Astrocyte (in vitro differentiated cells and primary cell): ENCODE results near the gene FLII. TPM values are rescaled to one million over a fixed set of nuclear protein-coding genes. Genes with fewer than 3 reads are reported as not detected.

Experiments
- DNase-seq: peaks from one replicate; pipeline ENCODE4 v3.0.0-alpha.2; 2010; ENCODE audit warnings: low read depth
- FAIRE-seq: peaks from 2 replicates; lab custom pipeline; 2011; peaks lifted over from hg19 to GRCh38; lab: Jason Lieb, UNC
- H2AFZ ChIP-seq: 2 replicates; pipeline ENCODE4 v1.6.0; 2012; ENCODE audit warnings: low read depth, low read length, inconsistent platforms
- H3K27ac ChIP-seq: 2 replicates; pipeline ENCODE4 v1.5.1; 2011; ENCODE audit warnings: low read depth, low read length, inconsistent platforms
- H3K27me3 ChIP-seq: 2 replicates; pipeline ENCODE4 v1.6.0; 2011; ENCODE audit warnings: low read length, inconsistent platforms; ENCODE audit not compliant: insufficient read depth
- H3K36me3 ChIP-seq: 2 replicates; pipeline ENCODE4 v1.5.1; 2011; ENCODE audit warnings: low read length, inconsistent platforms; ENCODE audit not compliant: insufficient read depth
- H3K4me1 ChIP-seq: 2 replicates; pipeline ENCODE4 v1.5.1; 2011; ENCODE audit warnings: low read length, inconsistent platforms; ENCODE audit not compliant: insufficient read depth
- H3K4me2 ChIP-seq: 2 replicates; pipeline ENCODE4 v1.6.0; 2012; ENCODE audit warnings: low read length, inconsistent platforms
- H3K4me3 ChIP-seq: 2 replicates; pipeline ENCODE4 v1.5.1; 2011; ENCODE audit warnings: low read depth, mild to moderate bottlenecking, low read length, inconsistent platforms; ENCODE audit not compliant: insufficient read depth
- H3K79me2 ChIP-seq: 2 replicates; pipeline ENCODE4 v1.6.0; 2012; ENCODE audit warnings: mild to moderate bottlenecking, low read length, inconsistent platforms; ENCODE audit not compliant: insufficient read depth
- H3K9ac ChIP-seq: 2 replicates; pipeline ENCODE4 v1.6.0; 2012; ENCODE audit warnings: mild to moderate bottlenecking, low read length, inconsistent platforms
- H3K9me3 ChIP-seq: 2 replicates; pipeline ENCODE4 v1.5.1; 2012; ENCODE audit warnings: low read depth, mild to moderate bottlenecking, low read length, inconsistent platforms; ENCODE audit not compliant: insufficient read depth
- H4K20me1 ChIP-seq: 2 replicates; pipeline ENCODE4 v1.6.0; 2012; ENCODE audit warnings: low read length, inconsistent platforms; ENCODE audit not compliant: insufficient read depth
- H3K27ac Mint-ChIP-seq: one replicate; pipeline ENCODE4 v1.8.0; 2021; ENCODE audit warnings: mild to moderate bottlenecking, mixed read lengths; ENCODE audit not compliant: unreplicated experiment
- H3K27me3 Mint-ChIP-seq: one replicate; pipeline ENCODE4 v1.8.0; 2021; ENCODE audit warnings: low read depth, mixed read lengths; ENCODE audit not compliant: unreplicated experiment
- H3K36me3 Mint-ChIP-seq: one replicate; pipeline ENCODE4 v1.8.0; 2021; ENCODE audit warnings: low read depth, mixed read lengths; ENCODE audit not compliant: unreplicated experiment
- H3K4me1 Mint-ChIP-seq: one replicate; pipeline ENCODE4 v1.8.0; 2021; ENCODE audit warnings: low read depth, mixed read lengths; ENCODE audit not compliant: unreplicated experiment
- H3K4me3 Mint-ChIP-seq: one replicate; pipeline ENCODE4 v1.8.0; 2021; ENCODE audit warnings: mild to moderate bottlenecking, moderate library complexity, mixed read lengths; ENCODE audit not compliant: unreplicated experiment
- H3K9me3 Mint-ChIP-seq: one replicate; pipeline ENCODE4 v1.8.0; 2021; ENCODE audit warnings: mild to moderate bottlenecking, mixed read lengths; ENCODE audit not compliant: unreplicated experiment
- EZH2 ChIP-seq: IDR thresholded peaks from 2 replicates; pipeline ENCODE4 v1.6.1; 2012; ENCODE audit warnings: mild to moderate bottlenecking, low read length, inconsistent platforms; ENCODE audit not compliant: insufficient read depth
- total RNA-seq: library from RNA; stranded (reverse); gene quantifications from 2 replicates; pipeline ENCODE4 v1.2.1, GENCODE V29; 2021
- TF ChIP-seq, protein P1 (sequence below): IDR thresholded peaks from 2 replicates; pipeline ENCODE4 v1.5.1; 2011; ENCODE audit warnings: low read depth, mild to moderate bottlenecking, inconsistent platforms, low read length, moderate library complexity; ENCODE audit not compliant: insufficient read depth

The FLII gene
- total RNA-seq, 1 donor from 2014 or later, result 257 TPM

DNA sequence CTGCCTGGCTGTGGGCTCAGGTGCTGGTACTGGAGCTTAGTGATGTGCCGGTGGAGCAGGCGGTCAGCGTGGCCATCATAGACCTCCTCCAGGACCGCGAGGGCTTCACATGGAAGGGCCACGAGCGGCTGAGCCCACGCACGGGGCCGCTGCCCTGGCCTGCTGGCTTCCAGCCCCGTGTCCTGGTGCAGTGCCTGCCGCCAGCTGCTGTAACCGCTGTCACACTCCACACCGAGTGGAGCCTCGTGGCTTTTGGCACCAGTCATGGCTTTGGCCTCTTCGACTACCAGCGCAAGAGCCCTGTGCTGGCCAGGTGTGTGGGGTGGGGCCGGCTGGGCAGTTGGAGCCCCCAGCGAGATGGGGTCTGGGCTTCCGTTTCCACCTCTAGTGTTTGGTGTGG, 21.1 kb downstream of the FLII start:
- H3K27ac ChIP-seq, result no peak overlapping the region
- no peak overlapping the region for H3K9ac ChIP-seq
- H3K4me3 ChIP-seq, result no peak overlapping the region
- no peak overlapping the region for H2AFZ ChIP-seq
- no peaks in the 10 kb centered on the region for H3K9me3 Mint-ChIP-seq
- peaks cover 17% of the 10 kb centered on the region for H3K4me1 ChIP-seq
- H3K4me1 Mint-ChIP-seq, result peaks cover 6% of the 10 kb centered on the region
- no peak overlapping the region for H3K27ac Mint-ChIP-seq
- H3K4me3 Mint-ChIP-seq, result no peak overlapping the region
- H3K27me3 ChIP-seq, result no peaks in the 10 kb centered on the region
- H3K27me3 Mint-ChIP-seq, result no peaks in the 10 kb centered on the region
- TF ChIP-seq, protein P1, sequence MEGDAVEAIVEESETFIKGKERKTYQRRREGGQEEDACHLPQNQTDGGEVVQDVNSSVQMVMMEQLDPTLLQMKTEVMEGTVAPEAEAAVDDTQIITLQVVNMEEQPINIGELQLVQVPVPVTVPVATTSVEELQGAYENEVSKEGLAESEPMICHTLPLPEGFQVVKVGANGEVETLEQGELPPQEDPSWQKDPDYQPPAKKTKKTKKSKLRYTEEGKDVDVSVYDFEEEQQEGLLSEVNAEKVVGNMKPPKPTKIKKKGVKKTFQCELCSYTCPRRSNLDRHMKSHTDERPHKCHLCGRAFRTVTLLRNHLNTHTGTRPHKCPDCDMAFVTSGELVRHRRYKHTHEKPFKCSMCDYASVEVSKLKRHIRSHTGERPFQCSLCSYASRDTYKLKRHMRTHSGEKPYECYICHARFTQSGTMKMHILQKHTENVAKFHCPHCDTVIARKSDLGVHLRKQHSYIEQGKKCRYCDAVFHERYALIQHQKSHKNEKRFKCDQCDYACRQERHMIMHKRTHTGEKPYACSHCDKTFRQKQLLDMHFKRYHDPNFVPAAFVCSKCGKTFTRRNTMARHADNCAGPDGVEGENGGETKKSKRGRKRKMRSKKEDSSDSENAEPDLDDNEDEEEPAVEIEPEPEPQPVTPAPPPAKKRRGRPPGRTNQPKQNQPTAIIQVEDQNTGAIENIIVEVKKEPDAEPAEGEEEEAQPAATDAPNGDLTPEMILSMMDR, result no peak
- TF ChIP-seq EZH2, result no peak
- no peaks in the 10 kb centered on the region for H3K9me3 ChIP-seq
- no peaks in the 10 kb centered on the region for H3K79me2 ChIP-seq
- no peak for DNase-seq
- no peak for FAIRE-seq
- peaks cover 19% of the 10 kb centered on the region for H4K20me1 ChIP-seq
- peaks cover 18% of the 10 kb centered on the region for H3K36me3 Mint-ChIP-seq
- no peak overlapping the region for H3K4me2 ChIP-seq
- H3K36me3 ChIP-seq, result no peaks in the 10 kb centered on the region

GRCh38 chr17:18236494-18236893, 22.0 kb downstream of the FLII start:
- DNase-seq, result no peak
- Histone ChIP-seq H3K4me2 (peak overlapping the region; percentile 80), H3K9me3 (no peaks in the 10 kb centered on the region), H3K4me3 (no peak overlapping the region), H2AFZ (no peak overlapping the region), H3K27ac (peak overlapping the region; percentile 79), H3K9ac (peak overlapping the region; percentile 75), H3K79me2 (peaks cover 7% of the 10 kb centered on the region), H3K4me1 (peaks cover 17% of the 10 kb centered on the region), H3K36me3 (no peaks in the 10 kb centered on the region), H4K20me1 (peaks cover 29% of the 10 kb centered on the region), H3K27me3 (no peaks in the 10 kb centered on the region)
- peaks cover 18% of the 10 kb centered on the region for H3K36me3 Mint-ChIP-seq
- TF ChIP-seq, protein P1, result no peak
- no peak for TF ChIP-seq EZH2
- no peak overlapping the region for H3K4me3 Mint-ChIP-seq
- H3K27me3 Mint-ChIP-seq, result no peaks in the 10 kb centered on the region
- H3K27ac Mint-ChIP-seq, result no peak overlapping the region
- H3K4me1 Mint-ChIP-seq, result peaks cover 6% of the 10 kb centered on the region
- FAIRE-seq, result no peak
- H3K9me3 Mint-ChIP-seq, result no peaks in the 10 kb centered on the region

- Histone ChIP-seq H3K9me3 (no peaks in the 10 kb centered on the region), H3K79me2 (peaks cover 14% of the 10 kb centered on the region), H3K4me1 (peaks cover 17% of the 10 kb centered on the region), H3K36me3 (no peaks in the 10 kb centered on the region), H3K9ac (peak overlapping the region; percentile 75), H4K20me1 (peaks cover 36% of the 10 kb centered on the region), H2AFZ (peak overlapping the region; percentile 67), H3K27ac (peak overlapping the region; percentile 79), H3K4me2 (peak overlapping the region; percentile 80), H3K4me3 (peak overlapping the region; percentile 30), H3K27me3 (no peaks in the 10 kb centered on the region)
- no peaks in the 10 kb centered on the region for H3K9me3 Mint-ChIP-seq
- FAIRE-seq, result no peak
- TF ChIP-seq EZH2, result no peak
- TF ChIP-seq, protein P1, result no peak
- H3K4me1 Mint-ChIP-seq, result peaks cover 6% of the 10 kb centered on the region
- H3K4me3 Mint-ChIP-seq, result peak overlapping the region; percentile 14
- DNase-seq, result peak; percentile 67
- H3K27me3 Mint-ChIP-seq, result no peaks in the 10 kb centered on the region
- peaks cover 18% of the 10 kb centered on the region for H3K36me3 Mint-ChIP-seq
- H3K27ac Mint-ChIP-seq, result no peak overlapping the region
These were observed 22.7 kb downstream of the FLII start for GRCh38 chr17:18235743-18236256.
